Liver (tissue), 9 donors: ENCODE results near the gene GOLGA5. TPM values are rescaled to one million over a fixed set of nuclear protein-coding genes. Genes with fewer than 3 reads are reported as not detected.

Experiments used
- DNase-seq: peaks from one replicate; pipeline ENCODE4 v3.0.0-alpha.2; 2017; ENCODE audit warnings: low spot score
- H3K27ac ChIP-seq, 2 donors: one replicate each; pipeline ENCODE4 v1.7.0; 2013; ENCODE audit warnings: inconsistent platforms in 2 of 2, low read length in 2 of 2, control low read depth in 1 of 2, low read depth in 1 of 2, mild to moderate bottlenecking in 1 of 2
- H3K27me3 ChIP-seq, 4 donors: one replicate each; pipeline versions ENCODE4 v1.6.1 to v1.7.0; 2013; ENCODE audit warnings: low read length in 3 of 4, inconsistent platforms in 1 of 4, mild to moderate bottlenecking in 1 of 4, moderate library complexity in 1 of 4; ENCODE audit not compliant: control insufficient read depth in 4 of 4, insufficient read depth in 4 of 4
- H3K36me3 ChIP-seq, 4 donors: one replicate each; pipeline versions ENCODE4 v1.6.1 to v1.7.0; 2013; ENCODE audit warnings: low read length in 3 of 4, mild to moderate bottlenecking in 3 of 4, low read depth in 1 of 4, moderate library complexity in 1 of 4; ENCODE audit not compliant: control insufficient read depth in 4 of 4, insufficient read depth in 3 of 4
- H3K4me1 ChIP-seq, 4 donors: one replicate each; pipeline versions ENCODE4 v1.6.1 to v1.7.0; 2013; ENCODE audit warnings: low read length in 3 of 4, mild to moderate bottlenecking in 3 of 4, moderate library complexity in 1 of 4; ENCODE audit not compliant: control insufficient read depth in 4 of 4, insufficient read depth in 4 of 4
- H3K4me3 ChIP-seq, 3 donors: one replicate each; pipeline versions ENCODE4 v1.6.1 to v1.7.0; 2013; ENCODE audit warnings: low read length in 3 of 3, control low read depth in 1 of 3, low read depth in 1 of 3, mild to moderate bottlenecking in 1 of 3
- H3K9ac ChIP-seq, 2 donors: one replicate each; pipeline ENCODE4 v1.7.0; 2013; ENCODE audit warnings: low read length in 2 of 2, mild to moderate bottlenecking in 2 of 2, moderate library complexity in 2 of 2, control low read depth in 1 of 2, low read depth in 1 of 2
- H3K9me3 ChIP-seq, 4 donors: one replicate each; pipeline versions ENCODE4 v1.6.1 to v1.7.0; 2013; ENCODE audit warnings: low read length in 3 of 4; ENCODE audit not compliant: control insufficient read depth in 4 of 4
- EGR1 ChIP-seq, 2 donors: IDR thresholded peaks; 2 replicates each; pipeline ENCODE4 v1.6.1; 2016 to 2018; ENCODE audit warnings: antibody characterized with exemption in 2 of 2, low read depth in 2 of 2
- FOXA1 ChIP-seq: IDR thresholded peaks from 2 replicates; pipeline ENCODE4 v1.6.1; 2016; ENCODE audit warnings: antibody characterized with exemption
- FOXA2 ChIP-seq: IDR thresholded peaks from 2 replicates; pipeline ENCODE4 v1.6.1; 2016; ENCODE audit warnings: antibody characterized with exemption
- GABPA ChIP-seq, 2 donors: IDR thresholded peaks in 1 of 2; conservative IDR thresholded peaks in 1 of 2; 2 replicates each; pipeline ENCODE4 v1.6.1; 2016; ENCODE audit warnings: antibody characterized with exemption in 2 of 2, mild to moderate bottlenecking in 1 of 2, moderate library complexity in 1 of 2
- HNF4A ChIP-seq, 2 donors: conservative IDR thresholded peaks; 2 replicates each; pipeline ENCODE4 v1.6.1; 2016; ENCODE audit warnings: antibody characterized with exemption in 2 of 2, mild to moderate bottlenecking in 2 of 2
- HNF4G ChIP-seq: IDR thresholded peaks from 2 replicates; pipeline ENCODE4 v1.6.1; 2016; ENCODE audit warnings: antibody characterized with exemption
- JUND ChIP-seq, 2 donors: IDR thresholded peaks; 2 replicates each; pipeline ENCODE4 v1.6.1; 2016; ENCODE audit warnings: antibody characterized with exemption in 2 of 2
- NR2F2 ChIP-seq: IDR thresholded peaks from 2 replicates; pipeline ENCODE4 v1.6.1; 2016; ENCODE audit warnings: antibody characterized with exemption
- RAD21 ChIP-seq, 2 donors: IDR thresholded peaks; 2 replicates each; pipeline ENCODE4 v1.6.1; 2016; ENCODE audit warnings: antibody characterized with exemption in 2 of 2, mild to moderate bottlenecking in 2 of 2
- RXRA ChIP-seq, 2 donors: IDR thresholded peaks; 2 replicates each; pipeline ENCODE4 v1.6.1; 2017 to 2018; ENCODE audit warnings: antibody characterized with exemption in 2 of 2, mild to moderate bottlenecking in 1 of 2
- SP1 ChIP-seq: IDR thresholded peaks from 2 replicates; pipeline ENCODE4 v1.6.1; 2018; ENCODE audit warnings: antibody characterized with exemption, mild to moderate bottlenecking
- TAF1 ChIP-seq: conservative IDR thresholded peaks from 2 replicates; pipeline ENCODE4 v1.6.1; 2016; ENCODE audit warnings: antibody characterized with exemption, mild to moderate bottlenecking
- YY1 ChIP-seq: IDR thresholded peaks from 2 replicates; pipeline ENCODE4 v1.6.1; 2016; ENCODE audit warnings: antibody characterized with exemption, mild to moderate bottlenecking
- WGBS: extraction: QIAGEN DNeasy Blood & Tissue Kit; methylation state at CpG from one replicate; pipeline ENCODE4 v1.1.7; 2013; 5-methylcytosine and 5-hydroxymethylcytosine counted together
- polyA plus RNA-seq, 2 donors: library from polyadenylated mRNA; stranded (reverse) in 1 of 2; unstranded in 1 of 2; fragments of 200-250 nt in 1 of 2; fragments of >200 nt in 1 of 2; fragmentation: Nextera tagmentation in 1 of 2; extraction: Ambion mirVana in 1 of 2; gene quantifications; one replicate each; pipeline versions ENCODE4 v1.2.1 to v1.2.3, GENCODE V29; 2013 to 2015
- total RNA-seq, 2 donors: library from RNA; depleted of rRNA; stranded (reverse); fragments of >200 nt; gene quantifications; one replicate each; pipeline ENCODE4 v1.2.3, GENCODE V29; 2014
- TF ChIP-seq, protein P1 (sequence below): IDR thresholded peaks from 2 replicates; pipeline ENCODE4 v1.6.1; 2016; ENCODE audit warnings: antibody characterized with exemption
- TF ChIP-seq, protein P2 (sequence below): fragments of 150-350 bp; IDR thresholded peaks from 2 replicates; pipeline ENCODE4 v1.5.1; 2017; ENCODE audit warnings: improper control_type of control experiment, low read depth, low read length; ENCODE audit not compliant: missing input control
- TF ChIP-seq, protein P3 (sequence below): IDR thresholded peaks from 2 replicates; pipeline ENCODE4 v1.6.1; 2016; ENCODE audit warnings: antibody characterized with exemption, mild to moderate bottlenecking
- TF ChIP-seq, protein P4 (sequence below): IDR thresholded peaks from 2 replicates; pipeline ENCODE4 v1.6.1; 2016; ENCODE audit warnings: antibody characterized with exemption
- TF ChIP-seq, protein P5 (sequence below): IDR thresholded peaks from 2 replicates; pipeline ENCODE4 v1.6.1; 2016; ENCODE audit warnings: antibody characterized with exemption
- donor health status: healthy.
- donor health status: healthy.
- donor health status: healthy.
- donor health status: healthy.
- donor health status: healthy.

GOLGA5 gene
- total and polyA plus RNA-seq, 4 donors = 19.2 to 39.9 (median 28.2) TPM

DNA sequence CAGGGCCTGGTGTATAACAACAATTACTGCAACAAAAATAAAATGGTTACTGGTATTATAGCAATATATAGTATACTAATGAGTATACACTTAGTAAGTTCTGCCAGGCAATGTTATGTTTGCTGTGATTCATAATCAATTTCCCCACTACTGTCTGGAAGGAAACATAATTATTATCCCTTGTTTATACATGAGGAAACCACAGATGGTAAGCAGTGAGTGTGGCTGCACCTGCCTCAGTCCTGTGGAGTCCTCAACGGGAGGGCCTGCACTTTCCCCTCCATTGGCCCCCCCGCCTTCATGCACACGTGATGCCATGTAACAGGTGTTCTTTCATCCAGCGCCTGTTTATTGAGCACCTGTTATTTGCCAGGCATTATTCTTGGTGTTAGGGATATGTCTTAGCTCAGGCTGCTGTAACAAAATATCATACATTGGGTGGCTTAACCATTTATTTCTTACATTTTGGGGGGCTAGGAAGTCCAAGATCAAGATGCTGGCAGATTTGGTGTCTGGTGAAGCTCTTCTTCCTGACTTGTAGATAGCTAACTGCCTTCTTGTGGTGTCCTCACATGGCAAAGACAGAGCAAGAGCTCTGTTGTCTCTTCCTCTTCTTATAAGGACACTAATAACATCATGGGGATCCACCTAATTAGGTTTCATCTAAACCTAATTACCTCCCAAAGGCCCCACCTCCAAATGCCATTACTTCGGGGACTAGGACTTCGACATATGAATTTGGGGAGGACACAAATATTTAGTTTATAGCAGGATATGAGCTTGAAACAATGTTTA lies 69.4 kb downstream of the GOLGA5 start:
- no peak for TF ChIP-seq NR2F2
- TF ChIP-seq, protein P1, sequence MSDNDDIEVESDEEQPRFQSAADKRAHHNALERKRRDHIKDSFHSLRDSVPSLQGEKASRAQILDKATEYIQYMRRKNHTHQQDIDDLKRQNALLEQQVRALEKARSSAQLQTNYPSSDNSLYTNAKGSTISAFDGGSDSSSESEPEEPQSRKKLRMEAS = no peak
- TF ChIP-seq YY1 = no peak
- TF ChIP-seq GABPA (IDR thresholded peaks at IDR 0.05 in 1 of 2, conservative IDR thresholded peaks at IDR 0.05 in 1 of 2) = no peak
- TF ChIP-seq TAF1 = no peak
- TF ChIP-seq JUND (IDR thresholded peaks at IDR 0.05) = no peak
- TF ChIP-seq RAD21 (IDR thresholded peaks at IDR 0.05) = no peak
- TF ChIP-seq EGR1 (IDR thresholded peaks at IDR 0.05; ENCODE audit: low read depth in 2 of 2) = no peak
- TF ChIP-seq, protein P2, sequence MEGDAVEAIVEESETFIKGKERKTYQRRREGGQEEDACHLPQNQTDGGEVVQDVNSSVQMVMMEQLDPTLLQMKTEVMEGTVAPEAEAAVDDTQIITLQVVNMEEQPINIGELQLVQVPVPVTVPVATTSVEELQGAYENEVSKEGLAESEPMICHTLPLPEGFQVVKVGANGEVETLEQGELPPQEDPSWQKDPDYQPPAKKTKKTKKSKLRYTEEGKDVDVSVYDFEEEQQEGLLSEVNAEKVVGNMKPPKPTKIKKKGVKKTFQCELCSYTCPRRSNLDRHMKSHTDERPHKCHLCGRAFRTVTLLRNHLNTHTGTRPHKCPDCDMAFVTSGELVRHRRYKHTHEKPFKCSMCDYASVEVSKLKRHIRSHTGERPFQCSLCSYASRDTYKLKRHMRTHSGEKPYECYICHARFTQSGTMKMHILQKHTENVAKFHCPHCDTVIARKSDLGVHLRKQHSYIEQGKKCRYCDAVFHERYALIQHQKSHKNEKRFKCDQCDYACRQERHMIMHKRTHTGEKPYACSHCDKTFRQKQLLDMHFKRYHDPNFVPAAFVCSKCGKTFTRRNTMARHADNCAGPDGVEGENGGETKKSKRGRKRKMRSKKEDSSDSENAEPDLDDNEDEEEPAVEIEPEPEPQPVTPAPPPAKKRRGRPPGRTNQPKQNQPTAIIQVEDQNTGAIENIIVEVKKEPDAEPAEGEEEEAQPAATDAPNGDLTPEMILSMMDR = no peak
- TF ChIP-seq HNF4A (conservative IDR thresholded peaks at IDR 0.05) = no peak
- no peak for TF ChIP-seq FOXA2
- no peak for TF ChIP-seq RXRA (IDR thresholded peaks at IDR 0.05)
- Histone ChIP-seq H3K27me3 (no peaks in the 10 kb centered on the region), H3K4me1 (no peaks in the 10 kb centered on the region), H3K9ac (no peak overlapping the region), H3K27ac (no peak overlapping the region), H3K9me3 (peaks cover 0 to 3% (median 0%) of the 10 kb centered on the region in 4 donors), H3K4me3 (no peak overlapping the region), H3K36me3 (no peaks in the 10 kb centered on the region)
- WGBS = 79% methylated on average over 6 of the region's 6 CpGs
- DNase-seq = no peak

DNA sequence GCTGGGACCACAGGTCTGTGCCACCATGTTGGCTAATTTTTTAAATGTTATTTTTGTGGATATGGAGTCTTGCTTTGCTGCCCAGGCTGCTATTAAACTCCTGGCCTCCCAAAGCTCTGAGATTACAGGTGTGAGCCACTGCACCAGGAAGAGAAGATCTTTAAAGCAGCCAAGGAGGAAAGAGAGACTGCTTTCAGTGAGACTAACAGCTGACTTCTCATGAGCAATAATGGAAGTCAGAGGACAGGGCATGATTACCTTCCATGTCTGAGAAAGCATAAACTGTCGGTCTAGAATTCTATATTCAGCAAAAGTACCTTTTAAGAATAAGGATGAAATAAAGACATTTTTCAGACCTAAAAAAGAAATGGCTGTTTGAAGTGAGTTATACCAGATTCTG lies 71.6 kb downstream of the GOLGA5 start:
- TF ChIP-seq JUND (IDR thresholded peaks at IDR 0.05) (no peak), YY1 (no peak), HNF4G (no peak), HNF4A (conservative IDR thresholded peaks at IDR 0.05) (no peak), RXRA (IDR thresholded peaks at IDR 0.05) (no peak), NR2F2 (no peak), GABPA (IDR thresholded peaks at IDR 0.05 in 1 of 2, conservative IDR thresholded peaks at IDR 0.05 in 1 of 2) (no peak), EGR1 (IDR thresholded peaks at IDR 0.05; ENCODE audit: low read depth in 2 of 2) (no peak), FOXA1 (no peak), TAF1 (no peak), SP1 (no peak)
- TF ChIP-seq, protein P3, sequence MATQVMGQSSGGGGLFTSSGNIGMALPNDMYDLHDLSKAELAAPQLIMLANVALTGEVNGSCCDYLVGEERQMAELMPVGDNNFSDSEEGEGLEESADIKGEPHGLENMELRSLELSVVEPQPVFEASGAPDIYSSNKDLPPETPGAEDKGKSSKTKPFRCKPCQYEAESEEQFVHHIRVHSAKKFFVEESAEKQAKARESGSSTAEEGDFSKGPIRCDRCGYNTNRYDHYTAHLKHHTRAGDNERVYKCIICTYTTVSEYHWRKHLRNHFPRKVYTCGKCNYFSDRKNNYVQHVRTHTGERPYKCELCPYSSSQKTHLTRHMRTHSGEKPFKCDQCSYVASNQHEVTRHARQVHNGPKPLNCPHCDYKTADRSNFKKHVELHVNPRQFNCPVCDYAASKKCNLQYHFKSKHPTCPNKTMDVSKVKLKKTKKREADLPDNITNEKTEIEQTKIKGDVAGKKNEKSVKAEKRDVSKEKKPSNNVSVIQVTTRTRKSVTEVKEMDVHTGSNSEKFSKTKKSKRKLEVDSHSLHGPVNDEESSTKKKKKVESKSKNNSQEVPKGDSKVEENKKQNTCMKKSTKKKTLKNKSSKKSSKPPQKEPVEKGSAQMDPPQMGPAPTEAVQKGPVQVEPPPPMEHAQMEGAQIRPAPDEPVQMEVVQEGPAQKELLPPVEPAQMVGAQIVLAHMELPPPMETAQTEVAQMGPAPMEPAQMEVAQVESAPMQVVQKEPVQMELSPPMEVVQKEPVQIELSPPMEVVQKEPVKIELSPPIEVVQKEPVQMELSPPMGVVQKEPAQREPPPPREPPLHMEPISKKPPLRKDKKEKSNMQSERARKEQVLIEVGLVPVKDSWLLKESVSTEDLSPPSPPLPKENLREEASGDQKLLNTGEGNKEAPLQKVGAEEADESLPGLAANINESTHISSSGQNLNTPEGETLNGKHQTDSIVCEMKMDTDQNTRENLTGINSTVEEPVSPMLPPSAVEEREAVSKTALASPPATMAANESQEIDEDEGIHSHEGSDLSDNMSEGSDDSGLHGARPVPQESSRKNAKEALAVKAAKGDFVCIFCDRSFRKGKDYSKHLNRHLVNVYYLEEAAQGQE = no peak
- TF ChIP-seq, protein P4, sequence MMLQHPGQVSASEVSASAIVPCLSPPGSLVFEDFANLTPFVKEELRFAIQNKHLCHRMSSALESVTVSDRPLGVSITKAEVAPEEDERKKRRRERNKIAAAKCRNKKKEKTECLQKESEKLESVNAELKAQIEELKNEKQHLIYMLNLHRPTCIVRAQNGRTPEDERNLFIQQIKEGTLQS = no peak
- TF ChIP-seq, protein P5, sequence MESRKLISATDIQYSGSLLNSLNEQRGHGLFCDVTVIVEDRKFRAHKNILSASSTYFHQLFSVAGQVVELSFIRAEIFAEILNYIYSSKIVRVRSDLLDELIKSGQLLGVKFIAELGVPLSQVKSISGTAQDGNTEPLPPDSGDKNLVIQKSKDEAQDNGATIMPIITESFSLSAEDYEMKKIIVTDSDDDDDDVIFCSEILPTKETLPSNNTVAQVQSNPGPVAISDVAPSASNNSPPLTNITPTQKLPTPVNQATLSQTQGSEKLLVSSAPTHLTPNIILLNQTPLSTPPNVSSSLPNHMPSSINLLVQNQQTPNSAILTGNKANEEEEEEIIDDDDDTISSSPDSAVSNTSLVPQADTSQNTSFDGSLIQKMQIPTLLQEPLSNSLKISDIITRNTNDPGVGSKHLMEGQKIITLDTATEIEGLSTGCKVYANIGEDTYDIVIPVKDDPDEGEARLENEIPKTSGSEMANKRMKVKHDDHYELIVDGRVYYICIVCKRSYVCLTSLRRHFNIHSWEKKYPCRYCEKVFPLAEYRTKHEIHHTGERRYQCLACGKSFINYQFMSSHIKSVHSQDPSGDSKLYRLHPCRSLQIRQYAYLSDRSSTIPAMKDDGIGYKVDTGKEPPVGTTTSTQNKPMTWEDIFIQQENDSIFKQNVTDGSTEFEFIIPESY = no peak
- no peak overlapping the region for H3K27ac ChIP-seq
- H3K9me3 ChIP-seq = peaks cover 0 to 3% (median 0%) of the 10 kb centered on the region in 4 donors
- H3K4me3 ChIP-seq = no peak overlapping the region
- no peaks in the 10 kb centered on the region for H3K27me3 ChIP-seq
- no peaks in the 10 kb centered on the region for H3K36me3 ChIP-seq
- no peak overlapping the region for H3K9ac ChIP-seq
- H3K4me1 ChIP-seq = no peaks in the 10 kb centered on the region
- no peak for DNase-seq
- 91% methylated on average over 1 of the region's 1 CpG for WGBS
